Kidney (tissue), 14 donors: ENCODE data around the gene COPS3. TPM values are rescaled to one million over a fixed set of nuclear protein-coding genes. Genes with fewer than 3 reads are reported as not detected.

Experiments used
- DNase-seq, 5 donors: peaks; one replicate each; pipeline ENCODE4 v3.0.0-alpha.2; 2013 to 2020
- FAIRE-seq: peaks from 2 replicates; lab custom pipeline; 2012; peaks lifted over from hg19 to GRCh38; lab: Jason Lieb, UNC
- H3K27ac ChIP-seq, 2 donors: one replicate each; pipeline ENCODE4 v1.7.0; 2013; ENCODE audit warnings: low read depth in 2 of 2, low read length in 2 of 2, inconsistent platforms in 1 of 2
- H3K27me3 ChIP-seq: one replicate; pipeline ENCODE4 v1.7.1; 2013; ENCODE audit warnings: low read length, inconsistent platforms; ENCODE audit not compliant: control insufficient read depth, insufficient read depth
- H3K36me3 ChIP-seq, 3 donors: one replicate each; pipeline versions ENCODE4 v1.7.0 to v1.7.1; 2013; ENCODE audit warnings: low read length in 3 of 3, control low read depth in 1 of 3, inconsistent platforms in 1 of 3; ENCODE audit not compliant: insufficient read depth in 3 of 3, control insufficient read depth in 2 of 3
- H3K4me1 ChIP-seq, 3 donors: one replicate each; pipeline versions ENCODE4 v1.7.0 to v1.7.1; 2013; ENCODE audit warnings: low read length in 3 of 3, inconsistent platforms in 1 of 3, low read depth in 1 of 3; ENCODE audit not compliant: control insufficient read depth in 2 of 3, insufficient read depth in 2 of 3
- H3K4me3 ChIP-seq, 3 donors: one replicate each; pipeline versions ENCODE4 v1.7.0 to v1.8.1; 2013; ENCODE audit warnings: low read length in 3 of 3, control low read depth in 1 of 3, inconsistent platforms in 1 of 3
- H3K9ac ChIP-seq, 3 donors: one replicate each; pipeline versions ENCODE4 v1.7.0 to v1.7.1; 2013; ENCODE audit warnings: low read length in 3 of 3, control low read depth in 1 of 3, inconsistent platforms in 1 of 3
- H3K9me3 ChIP-seq, 3 donors: one replicate each; pipeline versions ENCODE4 v1.7.0 to v1.7.1; 2013; ENCODE audit warnings: low read length in 3 of 3, control low read depth in 1 of 3, inconsistent platforms in 1 of 3; ENCODE audit not compliant: control insufficient read depth in 2 of 3, insufficient read depth in 1 of 3
- CTCF ChIP-seq: IDR thresholded peaks from 3 replicates; pipeline ENCODE4 v1.5.1; 2012; ENCODE audit warnings: mild to moderate bottlenecking, moderate library complexity, borderline replicate concordance; ENCODE audit not compliant: insufficient read depth; ENCODE audit errors: extremely low read depth
- intact Hi-C: fragments of 100-400 bp; cut with DNase I; formaldehyde crosslinking; loops from one replicate; pipeline ENCODE4 v1.11.1; 2022
- polyA plus RNA-seq: library from polyadenylated mRNA; stranded (reverse); fragments of 350-450 nt; fragmentation: Illumina TruSeq; extraction: RNeasy Lipid Tissue Mini Kit (QIAGEN cat#74804); gene quantifications from one replicate; pipeline ENCODE4 v1.2.3, GENCODE V29; 2014; ENCODE audit warnings: low read depth, low replicate concordance; ENCODE audit not compliant: insufficient read depth
- total RNA-seq: library from RNA; stranded (reverse); fragmentation: NEBNext Ultra II Directional; extraction: Animal tissue kit (Norgen Biotek cat#: 25700); gene quantifications from one replicate; pipeline ENCODE4 v1.2.1, GENCODE V29; 2021
- donor health status: control.
- donor health status: control.
- donor health status: control.
- donor health status: control.
- donor health status: control.
- donor health status: DM: yes; HTN: yes; CAD: no.
- donor health status: Normal renal cell carcinoma (clear cell type).

The COPS3 gene
- total and polyA plus RNA-seq, 2 donors from 2014 or later, result 46.9 to 48.1 TPM

- Histone ChIP-seq H3K9me3 (no peaks in the 10 kb centered on the region), H3K27ac (no peak overlapping the region), H3K27me3 (no peaks in the 10 kb centered on the region), H3K36me3 (peaks cover 2 to 15% (median 5%) of the 10 kb centered on the region in 3 donors), H3K4me1 (peaks cover 4 to 9% (median 5%) of the 10 kb centered on the region in 3 donors), H3K9ac (no peak overlapping the region), H3K4me3 (no peak overlapping the region)
- intact Hi-C loops, result no loop called here
- DNase-seq (no peak), FAIRE-seq (no peak)
- TF ChIP-seq CTCF, result no peak
Measured at GRCh38 chr17:17275971-17276370, 5.1 kb downstream of the COPS3 start.

- TF ChIP-seq CTCF, result no peak
- Histone ChIP-seq H3K27me3 (no peaks in the 10 kb centered on the region), H3K27ac (no peak overlapping the region), H3K9ac (no peak overlapping the region), H3K4me3 (no peak overlapping the region), H3K4me1 (no peaks in the 10 kb centered on the region), H3K36me3 (peaks cover 9 to 48% (median 19%) of the 10 kb centered on the region in 3 donors), H3K9me3 (no peaks in the 10 kb centered on the region)
- DNase-seq (no peak), FAIRE-seq (no peak)
- intact Hi-C loops, result no loop called here
Measured at GRCh38 chr17:17269926-17270773, 10.9 kb downstream of the COPS3 start.

GRCh38 chr17:17264430-17264829, 16.6 kb downstream of the COPS3 start:
- Histone ChIP-seq H3K27ac (no peak overlapping the region), H3K4me1 (no peaks in the 10 kb centered on the region), H3K9ac (no peak overlapping the region), H3K4me3 (no peak overlapping the region), H3K36me3 (peaks cover 15 to 55% (median 38%) of the 10 kb centered on the region in 3 donors), H3K9me3 (no peaks in the 10 kb centered on the region), H3K27me3 (no peaks in the 10 kb centered on the region)
- intact Hi-C loops, result no loop called here
- TF ChIP-seq CTCF, result no peak
- DNase-seq, result no peak
- FAIRE-seq, result no peak
